Breast epithelium (tissue), 4 donors: ENCODE results near the gene KRT28. TPM values are rescaled to one million over a fixed set of nuclear protein-coding genes. Genes with fewer than 3 reads are reported as not detected.

Experiments used
- DNase-seq, 2 donors: peaks; one replicate each; pipeline ENCODE4 v3.0.0-alpha.2; 2019; ENCODE audit warnings: low spot score in 2 of 2
- H3K27ac ChIP-seq, 2 donors: fragments of 200-600 bp; sonication (generic) in 1 of 2; one replicate each; pipeline ENCODE4 v1.5.1; 2016 to 2019; ENCODE audit warnings: mild to moderate bottlenecking in 1 of 2
- H3K27me3 ChIP-seq, 2 donors: fragments of 200-600 bp; sonication (generic) in 1 of 2; one replicate each; pipeline versions ENCODE4 v1.5.1 to v1.6.0; 2017 to 2019; ENCODE audit warnings: control low read depth in 1 of 2, mild to moderate bottlenecking in 1 of 2
- H3K36me3 ChIP-seq: fragments of 200-600 bp; one replicate; pipeline ENCODE4 v1.5.1; 2019
- H3K4me1 ChIP-seq, 2 donors: fragments of 200-600 bp; sonication (generic); one replicate each; pipeline ENCODE4 v1.5.1; 2016 to 2019; ENCODE audit warnings: control low read depth in 1 of 2
- H3K4me3 ChIP-seq, 3 donors: fragments of 200-600 bp; sonication (generic); 1 replicate in 2 of 3; 2 replicates in 1 of 3; pipeline ENCODE4 v1.5.1; 2016 to 2019; ENCODE audit warnings: mild to moderate bottlenecking in 3 of 3, moderate library complexity in 2 of 3
- H3K9me3 ChIP-seq, 2 donors: fragments of 200-600 bp; sonication (generic) in 1 of 2; one replicate each; pipeline ENCODE4 v1.5.1; 2016 to 2019; ENCODE audit warnings: control low read depth in 1 of 2
- POLR2A ChIP-seq: fragments of 450-650 bp; IDR thresholded peaks from one replicate; pipeline ENCODE4 v1.6.1; 2016; ENCODE audit warnings: antibody characterized with exemption, mild to moderate bottlenecking, moderate library complexity
- POLR2AphosphoS5 ChIP-seq, 3 donors: sonication (generic); formaldehyde crosslinking; IDR thresholded peaks; one replicate each; pipeline ENCODE4 v1.6.1; 2017; ENCODE audit warnings: antibody characterized with exemption in 3 of 3
- intact Hi-C: fragments of 100-400 bp; cut with DNase I; formaldehyde crosslinking; loops from one replicate; pipeline ENCODE4 v1.15.1; 2023; ENCODE audit warnings: low total_unique reads
- total RNA-seq, 3 donors: library from RNA; depleted of rRNA; stranded (reverse); fragments of >200 nt; gene quantifications; one replicate each; pipeline ENCODE4 v1.1.0, GENCODE V29; 2016
- TF ChIP-seq, protein P1 (sequence below), 3 donors: fragments of 450-650 bp; IDR thresholded peaks; one replicate each; pipeline ENCODE4 v1.5.1; 2016 to 2017; ENCODE audit warnings: antibody characterized with exemption in 3 of 3, mild to moderate bottlenecking in 3 of 3, moderate library complexity in 3 of 3

The KRT28 gene, protein sequence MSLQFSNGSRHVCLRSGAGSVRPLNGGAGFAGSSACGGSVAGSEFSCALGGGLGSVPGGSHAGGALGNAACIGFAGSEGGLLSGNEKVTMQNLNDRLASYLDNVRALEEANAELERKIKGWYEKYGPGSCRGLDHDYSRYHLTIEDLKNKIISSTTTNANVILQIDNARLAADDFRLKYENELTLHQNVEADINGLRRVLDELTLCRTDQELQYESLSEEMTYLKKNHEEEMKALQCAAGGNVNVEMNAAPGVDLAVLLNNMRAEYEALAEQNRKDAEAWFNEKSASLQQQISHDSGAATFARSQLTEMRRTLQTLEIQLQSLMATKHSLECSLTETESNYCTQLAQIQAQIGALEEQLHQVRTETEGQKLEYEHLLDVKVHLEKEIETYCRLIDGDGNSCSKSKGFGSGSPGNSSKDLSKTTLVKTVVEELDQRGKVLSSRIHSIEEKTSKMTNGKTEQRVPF
- total RNA-seq: not detected

DNA sequence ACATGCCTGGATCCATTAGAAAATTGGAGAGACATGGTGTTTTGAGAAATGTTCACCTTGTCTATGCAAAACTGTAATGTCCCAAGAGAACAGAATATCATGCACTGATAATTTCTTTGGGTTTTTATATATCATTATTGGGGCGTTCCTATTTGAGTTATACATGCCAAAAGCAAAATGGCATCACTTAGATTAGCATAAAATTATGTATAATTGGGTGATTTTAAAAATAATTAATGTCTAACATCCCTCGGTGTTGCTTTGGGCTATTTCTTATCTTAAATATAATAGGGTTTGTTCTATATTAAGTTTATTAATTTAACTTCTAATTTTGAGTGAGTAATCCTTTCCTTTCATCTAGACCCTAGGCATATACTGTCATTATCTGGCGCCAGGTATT lies at the start of gene KRT28:
Gene KRT28, minus strand, starts transcription at position 101 of the 400 bp plus-strand sequence. Its CDS starts 66 bp downstream, at position 35.
- H3K4me3 ChIP-seq: no peak within 1 kb of the TSS
- no peaks in the 10 kb centered on the region for H3K9me3 ChIP-seq
- DNase-seq: no peak
- no peak within 1 kb of the TSS for H3K27ac ChIP-seq
- TF ChIP-seq POLR2A: no peak
- intact Hi-C loops: no loop called here
- no peaks in the 10 kb centered on the region for H3K4me1 ChIP-seq
- no peaks in the 10 kb centered on the region for H3K36me3 ChIP-seq
- H3K27me3 ChIP-seq: peaks cover 0 to 8% of the 10 kb centered on the region in 2 donors

DNA sequence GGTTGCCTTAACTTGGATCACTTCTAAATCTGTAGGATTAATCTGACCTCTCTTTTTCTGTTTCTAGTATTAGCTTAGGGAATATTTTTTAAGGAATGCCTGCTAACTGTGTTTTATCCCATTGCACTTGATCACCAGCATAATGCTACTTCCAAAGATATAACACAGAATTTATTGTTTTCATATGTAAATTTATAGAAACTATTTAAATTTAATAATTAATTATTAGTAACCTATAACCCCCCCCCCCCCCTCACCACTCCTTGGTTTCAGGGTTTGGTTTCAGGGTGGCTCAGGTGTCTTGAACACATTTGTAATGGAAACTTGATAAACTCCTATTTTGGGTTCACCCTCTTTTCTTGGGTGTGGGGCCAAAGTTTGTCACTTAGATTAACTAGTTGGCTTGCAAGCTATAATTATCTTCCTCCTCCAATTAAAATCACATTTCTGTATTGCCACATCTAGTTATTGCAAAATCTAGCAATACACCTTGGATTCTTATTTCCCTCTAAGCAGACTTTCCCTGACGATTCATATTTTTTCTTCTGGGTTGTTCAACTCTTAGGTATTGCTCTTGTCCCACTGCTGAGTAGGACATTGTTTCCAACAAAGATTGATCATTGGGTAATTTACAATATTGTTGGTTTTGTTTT lies 49.0 kb upstream of the KRT28 start:
- Histone ChIP-seq H3K27ac (no peak overlapping the region), H3K9me3 (no peaks in the 10 kb centered on the region), H3K4me3 (no peak overlapping the region), H3K4me1 (no peaks in the 10 kb centered on the region), H3K36me3 (no peaks in the 10 kb centered on the region), H3K27me3 (no peaks in the 10 kb centered on the region)
- intact Hi-C loops: no loop called here
- no peak for DNase-seq
- TF ChIP-seq, protein P1, sequence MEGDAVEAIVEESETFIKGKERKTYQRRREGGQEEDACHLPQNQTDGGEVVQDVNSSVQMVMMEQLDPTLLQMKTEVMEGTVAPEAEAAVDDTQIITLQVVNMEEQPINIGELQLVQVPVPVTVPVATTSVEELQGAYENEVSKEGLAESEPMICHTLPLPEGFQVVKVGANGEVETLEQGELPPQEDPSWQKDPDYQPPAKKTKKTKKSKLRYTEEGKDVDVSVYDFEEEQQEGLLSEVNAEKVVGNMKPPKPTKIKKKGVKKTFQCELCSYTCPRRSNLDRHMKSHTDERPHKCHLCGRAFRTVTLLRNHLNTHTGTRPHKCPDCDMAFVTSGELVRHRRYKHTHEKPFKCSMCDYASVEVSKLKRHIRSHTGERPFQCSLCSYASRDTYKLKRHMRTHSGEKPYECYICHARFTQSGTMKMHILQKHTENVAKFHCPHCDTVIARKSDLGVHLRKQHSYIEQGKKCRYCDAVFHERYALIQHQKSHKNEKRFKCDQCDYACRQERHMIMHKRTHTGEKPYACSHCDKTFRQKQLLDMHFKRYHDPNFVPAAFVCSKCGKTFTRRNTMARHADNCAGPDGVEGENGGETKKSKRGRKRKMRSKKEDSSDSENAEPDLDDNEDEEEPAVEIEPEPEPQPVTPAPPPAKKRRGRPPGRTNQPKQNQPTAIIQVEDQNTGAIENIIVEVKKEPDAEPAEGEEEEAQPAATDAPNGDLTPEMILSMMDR (IDR thresholded peaks at IDR 0.05): no peak
- TF ChIP-seq POLR2A: no peak
- TF ChIP-seq POLR2AphosphoS5 (IDR thresholded peaks at IDR 0.05): no peak

DNA sequence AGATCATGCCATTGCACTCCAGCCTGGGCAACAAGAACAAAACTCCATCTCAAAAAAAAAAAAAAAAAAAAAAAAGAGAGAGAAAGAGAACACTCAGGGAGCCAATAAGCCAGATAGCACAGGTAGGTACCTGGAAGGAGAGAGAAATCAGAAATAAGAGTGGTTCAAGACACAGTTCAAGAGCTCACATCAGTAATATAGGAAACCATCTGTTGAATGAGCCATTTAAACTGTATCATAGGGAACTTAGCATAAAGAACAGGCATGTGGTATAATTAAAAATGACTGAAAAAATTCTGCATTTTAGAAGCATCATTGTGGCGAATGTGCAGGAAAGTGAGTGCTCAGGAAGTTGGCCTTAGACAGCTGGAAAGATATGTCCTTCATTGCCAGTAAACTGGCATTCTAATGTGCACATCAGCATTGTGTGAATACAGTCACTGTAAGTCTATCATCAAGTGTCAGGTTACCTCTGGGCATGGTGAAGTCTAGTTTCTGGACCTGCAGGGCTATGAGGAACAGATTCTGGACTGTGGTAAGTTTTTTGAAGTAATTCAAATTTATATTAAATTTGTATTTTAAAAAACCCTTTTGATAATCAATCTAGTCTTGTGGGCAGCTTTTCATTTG lies 46.9 kb upstream of the KRT28 start:
- TF ChIP-seq POLR2AphosphoS5 (IDR thresholded peaks at IDR 0.05): no peak
- TF ChIP-seq, protein P1 (IDR thresholded peaks at IDR 0.05): no peak
- no peak for TF ChIP-seq POLR2A
- Histone ChIP-seq H3K36me3 (no peaks in the 10 kb centered on the region), H3K4me1 (no peaks in the 10 kb centered on the region), H3K9me3 (no peaks in the 10 kb centered on the region), H3K4me3 (no peak overlapping the region), H3K27ac (no peak overlapping the region), H3K27me3 (no peaks in the 10 kb centered on the region)
- no peak for DNase-seq
- intact Hi-C loops: no loop called here

DNA sequence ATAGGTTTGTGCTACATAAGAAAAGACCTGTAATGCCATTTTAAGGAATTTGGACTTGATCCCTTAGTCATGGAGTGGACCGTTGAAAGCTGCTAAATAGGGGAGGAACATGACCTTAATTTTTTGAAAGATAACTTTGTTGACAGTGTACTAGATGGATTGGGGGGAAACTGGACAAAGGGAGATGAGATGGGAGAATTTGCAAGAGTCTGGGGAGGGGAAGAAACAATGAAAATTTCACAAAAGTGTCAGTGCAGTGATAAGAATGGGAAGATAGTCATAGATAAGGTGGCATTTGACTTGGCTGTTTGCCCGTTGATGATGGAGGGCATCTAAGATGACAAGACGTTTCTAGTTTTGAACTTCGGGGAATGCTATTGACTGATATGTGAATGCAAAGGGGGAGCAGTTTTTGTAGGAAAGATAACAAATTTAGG lies 44.9 kb upstream of the KRT28 start:
- Histone ChIP-seq H3K4me1 (no peaks in the 10 kb centered on the region), H3K27ac (no peak overlapping the region), H3K9me3 (no peaks in the 10 kb centered on the region), H3K36me3 (no peaks in the 10 kb centered on the region), H3K27me3 (no peaks in the 10 kb centered on the region), H3K4me3 (no peak overlapping the region)
- intact Hi-C loops: no loop called here
- TF ChIP-seq, protein P1 (IDR thresholded peaks at IDR 0.05): no peak
- TF ChIP-seq POLR2AphosphoS5 (IDR thresholded peaks at IDR 0.05) (no peak), POLR2A (no peak)
- no peak for DNase-seq

DNA sequence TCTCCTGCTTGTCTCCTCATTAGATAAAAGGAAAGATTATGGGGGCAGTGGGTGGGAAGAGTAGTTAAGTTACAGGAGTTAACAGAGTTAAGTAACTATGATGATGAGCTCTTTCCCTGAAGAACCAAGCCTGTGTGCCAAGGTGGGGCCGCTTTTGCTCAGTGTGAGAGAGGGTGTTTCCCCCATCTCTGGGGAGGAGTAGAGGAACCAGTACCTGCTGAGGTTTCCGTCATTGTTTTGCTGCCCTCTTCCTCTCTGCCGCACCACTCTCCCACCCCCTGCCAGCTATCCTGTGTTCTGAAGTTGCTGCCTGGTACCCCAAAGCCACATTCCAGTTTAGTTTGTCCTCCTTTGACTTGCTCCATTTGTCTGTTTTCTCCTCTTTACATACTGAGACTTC lies 43.5 kb upstream of the KRT28 start:
- H3K4me1 ChIP-seq: no peaks in the 10 kb centered on the region
- TF ChIP-seq POLR2A (no peak), POLR2AphosphoS5 (IDR thresholded peaks at IDR 0.05) (no peak)
- TF ChIP-seq, protein P1 (IDR thresholded peaks at IDR 0.05): no peak
- no peak overlapping the region for H3K27ac ChIP-seq
- no peak for DNase-seq
- no peaks in the 10 kb centered on the region for H3K27me3 ChIP-seq
- no peaks in the 10 kb centered on the region for H3K36me3 ChIP-seq
- intact Hi-C loops: no loop called here
- H3K9me3 ChIP-seq: no peaks in the 10 kb centered on the region
- H3K4me3 ChIP-seq: no peak overlapping the region
